ENCODE results near the gene LDLRAP1. TPM values are rescaled to one million over a fixed set of nuclear protein-coding genes. Genes with fewer than 3 reads are reported as not detected.
"Not testable (repeated sequence)": the region's sequence is repeated elsewhere in the genome, so short reads cannot be mapped to it uniquely, and the experiment has no call there.

The LDLRAP1 gene
- polyA plus RNA-seq, 1 donor = 11.5 TPM

GRCh38 chr1:25575191-25575590, 31.8 kb downstream of the LDLRAP1 start:
- DNase-seq (ENCODE audit: low read depth) = no peak

GRCh38 chr1:25576459-25577133, 33.2 kb downstream of the LDLRAP1 start:
- DNase-seq (ENCODE audit: low read depth) = no peak

GRCh38 chr1:25577134-25577920, 33.9 kb downstream of the LDLRAP1 start:
- DNase-seq (ENCODE audit: low read depth) = no peak

- DNase-seq (ENCODE audit: low read depth) = no peak
Observed at GRCh38 chr1:25579292-25580252, 36.2 kb downstream of the LDLRAP1 start.

GRCh38 chr1:25580927-25581326, 37.5 kb downstream of the LDLRAP1 start:
- no peak for DNase-seq (ENCODE audit: low read depth)

- no peak for DNase-seq (ENCODE audit: low read depth)
Observed at GRCh38 chr1:25581764-25582163, 38.4 kb downstream of the LDLRAP1 start.

- DNase-seq (ENCODE audit: low read depth) = no peak
Observed at GRCh38 chr1:25583519-25584370, 40.3 kb downstream of the LDLRAP1 start.

GRCh38 chr1:25586181-25586588, 42.8 kb downstream of the LDLRAP1 start:
- DNase-seq (ENCODE audit: low read depth) = no peak

GRCh38 chr1:25587290-25587689, 43.9 kb downstream of the LDLRAP1 start:
- no peak for DNase-seq (ENCODE audit: low read depth)

GRCh38 chr1:25588224-25588623, 44.8 kb downstream of the LDLRAP1 start:
- not testable (repeated sequence) for DNase-seq (ENCODE audit: low read depth)

GRCh38 chr1:25588786-25589185, 45.4 kb downstream of the LDLRAP1 start:
- not testable (repeated sequence) for DNase-seq (ENCODE audit: low read depth)

GRCh38 chr1:25590096-25590824, 46.9 kb downstream of the LDLRAP1 start:
- no peak for DNase-seq (ENCODE audit: low read depth)

GRCh38 chr1:25593861-25594260, 50.5 kb downstream of the LDLRAP1 start:
- DNase-seq (ENCODE audit: low read depth) = no peak

- DNase-seq (ENCODE audit: low read depth) = no peak
Observed at GRCh38 chr1:25594971-25595370, 51.6 kb downstream of the LDLRAP1 start.

- not testable (repeated sequence) for DNase-seq (ENCODE audit: low read depth)
Observed at GRCh38 chr1:25596641-25597040, 53.2 kb downstream of the LDLRAP1 start.

GRCh38 chr1:25598879-25599278, 55.5 kb downstream of the LDLRAP1 start:
- no peak for DNase-seq (ENCODE audit: low read depth)

- DNase-seq (ENCODE audit: low read depth) = no peak
Observed at GRCh38 chr1:25599969-25600610, 56.7 kb downstream of the LDLRAP1 start.

GRCh38 chr1:25600971-25601699, 57.7 kb downstream of the LDLRAP1 start:
- not testable (repeated sequence) for DNase-seq (ENCODE audit: low read depth)
